NB4 (cell line): ENCODE measurements around the gene THAP7.

Experiments used
- MYC ChIP-seq: IDR thresholded peaks from 2 replicates; pipeline ENCODE4 v1.6.1; 2011; ENCODE audit warnings: low read depth, low read length
- POLR2A ChIP-seq: IDR thresholded peaks from 2 replicates; pipeline ENCODE4 v1.6.1; 2011; ENCODE audit warnings: mild to moderate bottlenecking; ENCODE audit not compliant: insufficient read length; ENCODE audit errors: extremely low read depth
- TF ChIP-seq, protein P1 (sequence below): IDR thresholded peaks from one replicate; pipeline ENCODE4 v1.5.1; 2012; ENCODE audit warnings: low read depth, low read length
- TF ChIP-seq, protein P2 (sequence below): IDR thresholded peaks from 2 replicates; pipeline ENCODE4 v1.6.1; 2011; ENCODE audit warnings: low read depth, low read length

DNA sequence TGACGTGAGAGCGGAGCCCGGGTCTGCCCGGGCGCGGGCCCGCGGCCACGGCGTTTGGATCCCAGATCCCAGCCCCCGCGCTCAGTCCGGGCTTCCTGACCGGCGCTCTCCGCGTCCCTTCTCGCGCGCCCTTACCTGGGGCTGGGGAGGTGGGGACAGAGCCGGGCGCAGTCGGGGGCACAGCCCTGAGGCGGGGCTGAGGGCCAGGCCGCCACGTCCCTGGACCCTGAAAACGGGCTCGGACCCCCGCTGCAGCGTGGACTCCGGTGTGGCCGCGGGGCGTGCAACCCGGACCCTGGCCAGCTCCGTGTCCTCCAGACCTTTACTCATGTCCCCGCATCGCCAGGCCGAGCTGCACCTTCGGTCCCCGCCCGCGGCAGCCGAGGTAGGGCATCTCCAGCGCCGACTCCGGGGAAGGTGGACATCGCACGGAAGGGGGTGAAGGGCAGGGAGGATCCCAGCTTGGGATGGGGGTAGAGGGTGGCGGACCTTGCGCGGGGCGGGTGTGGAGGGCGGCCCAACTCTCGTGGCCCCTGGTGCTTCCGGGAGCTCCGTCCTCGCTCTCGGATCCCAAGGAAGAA lies 44.7 kb downstream of the THAP7 start:
- TF ChIP-seq, protein P1, sequence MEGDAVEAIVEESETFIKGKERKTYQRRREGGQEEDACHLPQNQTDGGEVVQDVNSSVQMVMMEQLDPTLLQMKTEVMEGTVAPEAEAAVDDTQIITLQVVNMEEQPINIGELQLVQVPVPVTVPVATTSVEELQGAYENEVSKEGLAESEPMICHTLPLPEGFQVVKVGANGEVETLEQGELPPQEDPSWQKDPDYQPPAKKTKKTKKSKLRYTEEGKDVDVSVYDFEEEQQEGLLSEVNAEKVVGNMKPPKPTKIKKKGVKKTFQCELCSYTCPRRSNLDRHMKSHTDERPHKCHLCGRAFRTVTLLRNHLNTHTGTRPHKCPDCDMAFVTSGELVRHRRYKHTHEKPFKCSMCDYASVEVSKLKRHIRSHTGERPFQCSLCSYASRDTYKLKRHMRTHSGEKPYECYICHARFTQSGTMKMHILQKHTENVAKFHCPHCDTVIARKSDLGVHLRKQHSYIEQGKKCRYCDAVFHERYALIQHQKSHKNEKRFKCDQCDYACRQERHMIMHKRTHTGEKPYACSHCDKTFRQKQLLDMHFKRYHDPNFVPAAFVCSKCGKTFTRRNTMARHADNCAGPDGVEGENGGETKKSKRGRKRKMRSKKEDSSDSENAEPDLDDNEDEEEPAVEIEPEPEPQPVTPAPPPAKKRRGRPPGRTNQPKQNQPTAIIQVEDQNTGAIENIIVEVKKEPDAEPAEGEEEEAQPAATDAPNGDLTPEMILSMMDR: no peak
- TF ChIP-seq POLR2A (no peak), MYC (no peak)
- TF ChIP-seq, protein P2, sequence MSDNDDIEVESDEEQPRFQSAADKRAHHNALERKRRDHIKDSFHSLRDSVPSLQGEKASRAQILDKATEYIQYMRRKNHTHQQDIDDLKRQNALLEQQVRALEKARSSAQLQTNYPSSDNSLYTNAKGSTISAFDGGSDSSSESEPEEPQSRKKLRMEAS: no peak
